Left lobe of liver (tissue), 2 donors: ENCODE data around the gene C9orf50. TPM values are rescaled to one million over a fixed set of nuclear protein-coding genes. Genes with fewer than 3 reads are reported as not detected.
"Not testable (repeated sequence)": the region's sequence is repeated elsewhere in the genome, so short reads cannot be mapped to it uniquely, and the experiment has no call there.

Experiments
- ATAC-seq: fragments of 200-7000 bp; cut with Tn5 transposase; one replicate; pipeline ENCODE4 v1.9.1; 2020; ENCODE audit warnings: mild to moderate bottlenecking, moderate library complexity
- DNase-seq: peaks from one replicate; pipeline ENCODE4 v3.0.0-alpha.2; 2020; ENCODE audit warnings: low spot score
- total RNA-seq: library from RNA; stranded (reverse); gene quantifications from one replicate; pipeline ENCODE4 v1.2.1, GENCODE V29; 2021
- donor health status: DM: no; HTN: no; CAD: no; lungs with moderate emphysema.
- donor health status: DM: no; HTN: yes; CAD: no.

C9orf50 gene, protein sequence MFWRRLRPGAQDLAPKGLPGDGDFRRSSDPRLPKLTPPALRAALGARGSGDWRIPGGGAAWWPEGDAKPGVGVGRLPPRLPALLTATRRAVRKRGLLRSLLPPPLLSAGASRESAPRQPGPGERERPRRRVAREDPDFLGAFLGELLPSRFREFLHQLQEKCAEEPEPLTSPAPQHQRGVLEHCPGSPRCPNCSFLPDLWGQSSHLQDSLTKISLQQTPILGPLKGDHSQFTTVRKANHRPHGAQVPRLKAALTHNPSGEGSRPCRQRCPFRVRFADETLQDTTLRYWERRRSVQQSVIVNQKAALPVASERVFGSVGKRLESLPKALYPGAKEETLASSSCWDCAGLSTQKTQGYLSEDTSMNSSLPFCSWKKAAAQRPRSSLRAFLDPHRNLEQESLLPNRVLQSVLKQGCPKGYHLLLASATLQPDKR
- not detected for total RNA-seq

- no peak for DNase-seq
- ATAC-seq, result peak; percentile 47
Observed at GRCh38 chr9:129620669-129621295, at the start of gene C9orf50. C9orf50 (minus strand) TSS chr9:129621101; CDS start chr9:129620574, 527 bp downstream.

DNA sequence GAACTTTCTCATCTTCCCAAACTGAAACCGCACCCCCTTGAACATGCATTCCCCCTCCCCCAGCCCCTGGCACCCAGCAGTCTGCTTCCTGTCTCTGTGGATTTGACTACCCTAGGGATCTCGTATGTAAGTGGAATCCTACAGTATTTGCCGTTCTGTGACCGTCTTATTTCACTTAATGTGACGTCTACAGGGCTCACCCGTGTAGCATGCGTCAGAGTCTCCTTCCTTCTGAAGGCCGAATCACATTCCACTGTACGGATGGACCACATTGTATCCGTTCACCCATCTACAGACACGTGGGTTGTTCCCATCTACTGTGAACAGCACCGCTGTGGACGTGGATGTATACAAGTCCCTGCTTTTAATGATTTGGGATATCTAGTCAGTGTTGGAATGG lies 49.0 kb upstream of the C9orf50 start:
- DNase-seq, result no peak
- ATAC-seq, result no peak

- DNase-seq (no peak), ATAC-seq (no peak)
Observed at GRCh38 chr9:129669141-129669718, 48.3 kb upstream of the C9orf50 start.

- DNase-seq, result no peak
Observed at GRCh38 chr9:129667850-129668249, 46.9 kb upstream of the C9orf50 start.

DNA sequence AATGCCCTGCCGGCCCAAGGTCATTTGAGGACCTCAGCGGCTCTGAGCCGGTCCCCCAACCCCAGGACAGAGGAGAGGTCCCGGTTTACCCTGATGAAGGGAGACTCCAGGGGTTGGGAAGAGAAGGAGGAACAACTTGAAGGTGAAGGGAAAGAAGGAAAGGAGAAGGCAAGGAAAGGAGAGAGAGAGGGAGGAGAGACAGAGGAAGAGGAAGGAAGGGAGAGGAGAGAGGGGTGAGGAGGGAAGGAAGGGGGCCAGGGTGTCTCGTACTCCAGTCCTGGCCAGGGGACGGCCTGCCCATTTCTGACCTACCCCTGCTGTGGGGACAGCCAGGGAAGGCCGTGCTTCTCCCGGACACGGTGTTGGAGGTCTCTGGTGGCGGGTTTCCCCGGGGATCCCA lies 46.5 kb upstream of the C9orf50 start:
- no peak for ATAC-seq
- DNase-seq, result no peak

More at GRCh38 chr9:129667850-129668249, 46.9 kb upstream of the C9orf50 start:
- ATAC-seq, result no peak

DNA sequence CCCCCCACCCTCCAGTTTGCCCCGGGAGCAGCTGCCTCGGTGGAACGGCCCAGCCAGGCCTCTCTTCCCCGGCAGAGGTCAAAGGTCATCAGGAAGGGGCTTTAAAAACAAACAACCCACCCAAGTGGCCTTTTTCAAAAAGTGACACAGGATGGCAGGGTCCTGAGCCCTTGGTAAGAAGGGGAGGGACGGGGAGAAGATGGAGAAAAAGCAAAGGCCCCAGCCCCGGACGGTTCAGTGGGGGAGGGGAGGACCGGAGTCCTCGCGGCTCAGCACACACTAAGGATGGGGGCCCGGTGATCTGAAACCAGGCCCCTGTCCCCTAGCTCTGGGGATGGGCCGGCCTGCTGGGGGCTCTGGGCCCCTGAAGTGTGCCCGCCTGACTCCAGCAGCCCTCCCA lies 45.7 kb upstream of the C9orf50 start:
- DNase-seq (no peak), ATAC-seq (no peak)

GRCh38 chr9:129665814-129666520 lies 45.1 kb upstream of the C9orf50 start:
- no peak for ATAC-seq
- no peak for DNase-seq

DNA sequence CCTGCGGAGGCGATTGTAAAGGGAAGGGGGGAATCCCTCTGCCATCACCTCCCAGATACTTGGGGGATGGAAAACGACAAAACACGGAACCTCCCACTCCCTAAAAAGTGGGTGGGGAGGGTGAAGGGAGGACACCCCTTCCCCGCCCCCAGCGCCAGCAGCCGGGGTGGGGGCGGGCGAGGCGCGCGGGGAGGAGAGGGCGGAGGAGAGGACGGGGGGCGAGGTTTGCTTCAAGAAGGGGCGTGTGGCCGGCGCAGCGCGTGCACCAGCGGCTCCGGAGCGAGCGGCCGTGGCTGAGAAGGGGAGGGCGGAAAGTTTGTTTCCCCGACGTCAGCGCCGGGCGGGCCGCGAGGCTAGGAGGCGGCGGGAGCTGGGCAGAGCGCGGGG lies 44.5 kb upstream of the C9orf50 start, which contains the start of gene PRRX2:
TSS of gene PRRX2 (plus strand) at position 259 of the 387 bp plus-strand sequence. CDS start 221 bp downstream, outside the sequence.
- DNase-seq (no peak), ATAC-seq (no peak)

- ATAC-seq (peak; percentile 31), DNase-seq (no peak)
Observed at GRCh38 chr9:129664746-129665388, 44.0 kb upstream of the C9orf50 start.

- DNase-seq, ATAC-seq: not testable (repeated sequence)
Observed at GRCh38 chr9:129662239-129662638, 41.3 kb upstream of the C9orf50 start.

DNA sequence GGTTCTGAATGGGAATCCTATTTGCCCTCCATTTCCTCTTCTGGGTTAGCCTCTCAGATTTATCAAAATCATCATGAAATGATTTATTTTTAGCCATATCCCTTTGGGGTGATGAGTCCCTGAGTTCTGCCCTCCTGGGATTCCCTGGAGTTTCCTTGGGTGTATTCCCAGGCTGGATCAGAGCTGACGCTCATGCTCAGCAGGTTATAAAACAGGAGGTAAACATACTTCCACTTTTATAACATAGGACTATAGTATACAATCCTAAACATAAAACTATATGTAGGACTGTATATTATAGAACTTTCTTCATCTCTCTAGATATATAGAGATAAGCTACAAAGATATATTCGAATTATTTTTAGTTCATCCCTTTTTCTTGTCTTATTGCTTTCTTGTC lies 40.1 kb upstream of the C9orf50 start:
- ATAC-seq, result no peak
- no peak for DNase-seq

DNA sequence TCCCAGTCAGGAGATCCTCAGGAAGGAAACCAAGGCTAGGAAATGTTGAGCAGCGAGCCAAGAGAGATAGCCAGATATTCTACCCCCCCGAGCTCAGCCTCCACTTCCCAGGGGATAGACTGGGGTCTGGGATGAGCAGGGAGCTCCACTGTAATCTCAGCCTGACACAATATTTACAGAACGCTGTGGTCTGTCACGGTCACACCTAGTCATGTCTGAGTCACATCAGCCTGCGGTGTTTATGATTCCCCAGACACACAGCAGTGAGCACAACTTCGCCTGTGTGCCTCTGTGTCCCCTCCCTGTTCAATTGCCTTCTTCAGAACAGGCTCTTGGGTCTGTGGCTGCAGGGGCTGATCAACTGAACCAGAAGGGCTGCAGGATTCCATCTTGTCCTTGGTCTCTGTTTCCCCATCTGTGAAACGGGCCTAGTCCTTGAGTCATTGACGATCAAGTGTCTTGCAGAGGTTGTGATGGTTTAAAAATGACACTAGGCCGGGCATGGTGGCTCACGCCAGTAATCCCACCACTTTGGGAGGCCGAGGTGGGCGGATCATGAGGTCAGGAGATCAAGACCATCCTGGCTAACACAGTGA lies 36.0 kb upstream of the C9orf50 start:
- ATAC-seq (no peak), DNase-seq (no peak)

DNA sequence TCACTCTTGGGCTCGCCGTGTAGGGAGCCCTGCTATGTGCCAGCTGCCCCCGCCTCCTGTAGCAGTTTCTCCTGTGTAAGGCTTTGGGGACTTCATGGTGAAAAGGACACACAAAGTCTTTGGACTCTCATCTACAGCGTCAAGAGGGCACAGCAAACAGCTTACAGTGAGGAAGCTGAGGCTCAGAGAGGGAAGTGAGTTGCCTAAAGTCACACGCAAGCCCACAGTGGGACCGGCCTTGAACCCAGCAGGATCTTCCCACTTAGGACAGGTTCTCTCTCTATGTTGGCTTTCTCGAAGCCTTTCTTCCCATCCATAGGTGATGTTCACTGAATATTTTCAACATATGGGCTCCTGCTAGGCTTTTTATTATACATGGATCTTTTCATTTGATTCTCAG lies 34.8 kb upstream of the C9orf50 start:
- DNase-seq (no peak), ATAC-seq (no peak)

DNA sequence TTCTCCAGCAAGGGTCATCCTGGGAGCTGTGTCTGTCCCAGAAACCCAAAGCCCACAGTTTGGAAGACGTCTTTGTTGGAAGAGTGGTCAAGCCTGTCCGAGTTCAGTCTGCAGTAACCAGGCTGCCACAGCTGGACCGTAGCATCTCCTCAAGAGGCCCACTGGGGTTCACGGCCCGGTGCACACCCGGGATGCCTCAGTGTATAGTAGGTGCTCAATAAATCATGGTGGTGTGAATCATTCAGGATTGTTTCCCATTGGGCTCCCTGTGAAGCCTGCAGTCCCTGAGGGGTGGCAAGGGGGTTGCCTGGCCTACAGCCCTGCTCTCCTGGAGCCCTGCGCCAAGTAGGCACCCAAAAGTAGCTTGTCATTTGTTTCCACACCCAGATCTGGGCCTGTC lies 34.3 kb upstream of the C9orf50 start:
- ATAC-seq, result no peak
- no peak for DNase-seq

DNA sequence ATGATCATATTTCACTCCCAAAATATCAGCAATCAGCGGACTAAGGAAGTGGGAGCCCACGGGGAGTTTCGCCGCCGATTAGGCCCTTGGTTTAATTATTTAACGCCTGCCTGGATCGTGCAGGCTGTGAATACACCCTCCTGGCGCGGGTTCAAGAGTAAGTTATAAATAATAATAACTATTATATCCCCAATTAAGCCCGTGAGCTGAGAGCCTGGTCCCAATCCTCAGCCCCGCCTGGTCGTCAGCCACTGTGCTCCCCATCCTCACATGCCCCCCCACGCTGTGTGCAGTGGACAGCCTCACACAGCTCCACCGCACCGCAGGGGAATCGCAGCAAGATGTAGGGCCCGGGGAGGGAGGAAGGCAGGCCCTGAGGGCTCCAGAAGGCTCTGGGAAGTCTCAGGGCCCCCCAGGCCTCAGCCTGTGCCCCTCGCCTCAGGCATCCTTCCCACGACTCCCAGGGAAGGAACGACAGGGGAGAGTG lies 33.7 kb upstream of the C9orf50 start:
- no peak for DNase-seq
- ATAC-seq, result no peak

DNA sequence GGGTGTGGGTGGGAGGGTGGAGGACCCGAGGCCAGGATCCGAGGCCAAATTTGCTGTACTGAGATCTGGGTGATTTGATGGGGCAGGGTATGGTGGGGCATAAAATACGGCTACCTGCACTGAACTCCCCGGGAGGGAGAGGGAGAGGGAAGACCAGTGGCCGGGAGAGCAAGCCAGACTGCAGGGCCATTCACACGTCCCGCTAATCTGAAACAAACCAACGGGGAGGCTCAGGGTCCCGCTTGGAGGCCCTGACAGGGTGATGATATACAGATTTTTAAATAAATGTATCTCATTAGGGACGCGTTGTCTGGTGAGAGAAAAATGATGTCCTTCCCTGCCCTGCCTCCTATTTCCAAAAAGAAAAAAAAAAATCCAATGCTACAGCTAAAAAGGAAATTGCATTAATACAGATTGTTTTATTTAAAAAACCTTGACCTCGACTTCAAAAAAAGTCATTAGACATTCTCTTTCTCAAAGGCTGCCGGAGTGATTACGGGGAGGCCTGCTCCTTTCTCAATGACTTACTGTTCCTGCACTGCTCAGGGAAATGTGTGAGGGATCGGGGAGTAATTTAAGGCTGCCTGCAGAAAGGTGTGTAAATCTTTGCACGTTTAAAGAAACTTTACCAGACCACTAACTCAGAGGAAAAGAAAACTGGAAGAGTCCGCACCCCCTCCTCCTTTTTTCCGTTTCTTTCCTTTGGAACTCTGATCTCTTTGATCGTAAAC lies 33.1 kb upstream of the C9orf50 start:
- DNase-seq, result no peak

DNA sequence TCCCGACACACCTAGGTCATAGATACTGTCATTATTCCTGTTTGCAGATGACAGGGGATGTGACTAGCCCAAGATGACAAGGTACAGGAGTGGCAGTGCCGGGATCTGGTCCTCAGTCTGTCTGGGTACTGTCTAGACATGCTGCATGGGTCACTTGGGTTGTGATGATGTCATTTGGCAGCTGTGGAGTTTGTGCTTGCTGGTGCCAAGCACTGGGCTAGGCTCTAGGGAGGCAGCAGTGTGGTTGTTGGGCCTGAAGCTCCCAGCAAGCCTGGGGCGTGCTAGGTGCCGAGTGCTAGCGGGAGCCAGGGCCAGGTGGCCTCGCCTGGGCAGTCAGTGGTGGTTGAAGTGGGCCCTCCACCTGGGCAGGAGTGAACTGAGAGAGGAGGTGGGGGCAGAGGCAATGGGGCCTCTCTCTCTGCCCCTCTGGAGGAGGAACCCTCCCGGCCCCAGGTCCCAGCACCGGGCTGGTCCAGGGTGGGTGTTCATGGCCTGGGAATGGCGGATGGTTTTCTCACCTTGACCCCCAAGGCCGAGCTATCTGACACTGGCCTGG lies 29.9 kb upstream of the C9orf50 start:
- DNase-seq, result no peak

More for the DNA sequence above, 33.1 kb upstream of the C9orf50 start:
- no peak for ATAC-seq

GRCh38 chr9:129649726-129650679 lies 29.1 kb upstream of the C9orf50 start:
- DNase-seq (no peak), ATAC-seq (no peak)

More for the DNA sequence above, 29.9 kb upstream of the C9orf50 start:
- ATAC-seq, result no peak
